ENCODE measurements around the gene CLEC7A. TPM values are rescaled to one million over a fixed set of nuclear protein-coding genes. Genes with fewer than 3 reads are reported as not detected.

The CLEC7A gene
- total RNA-seq, 1 donor from 2014 or later = 1.3 TPM

DNA sequence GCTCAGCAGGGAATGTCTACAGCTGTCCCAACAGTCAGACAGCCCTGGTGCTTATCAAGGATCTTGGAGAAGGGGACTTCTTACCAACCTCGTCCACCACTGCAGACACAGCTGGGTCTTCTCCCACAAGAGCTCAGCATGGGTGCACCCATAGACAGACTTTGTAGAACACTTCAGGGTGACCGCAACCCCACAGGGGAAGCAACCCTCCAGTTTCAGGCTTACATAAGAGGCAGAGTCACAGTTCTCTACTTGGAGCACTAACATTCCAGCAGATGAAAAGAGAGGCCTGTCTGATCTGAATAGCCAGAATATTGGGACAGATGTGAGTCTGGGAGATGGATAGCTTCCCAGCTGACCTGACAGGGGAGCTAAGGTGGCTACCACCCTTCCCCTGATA is 27.7 kb downstream of the CLEC7A start:
- H3K36me3 ChIP-seq = no peaks in the 10 kb centered on the region
- DNase-seq = no peak
- TF ChIP-seq, protein P1, sequence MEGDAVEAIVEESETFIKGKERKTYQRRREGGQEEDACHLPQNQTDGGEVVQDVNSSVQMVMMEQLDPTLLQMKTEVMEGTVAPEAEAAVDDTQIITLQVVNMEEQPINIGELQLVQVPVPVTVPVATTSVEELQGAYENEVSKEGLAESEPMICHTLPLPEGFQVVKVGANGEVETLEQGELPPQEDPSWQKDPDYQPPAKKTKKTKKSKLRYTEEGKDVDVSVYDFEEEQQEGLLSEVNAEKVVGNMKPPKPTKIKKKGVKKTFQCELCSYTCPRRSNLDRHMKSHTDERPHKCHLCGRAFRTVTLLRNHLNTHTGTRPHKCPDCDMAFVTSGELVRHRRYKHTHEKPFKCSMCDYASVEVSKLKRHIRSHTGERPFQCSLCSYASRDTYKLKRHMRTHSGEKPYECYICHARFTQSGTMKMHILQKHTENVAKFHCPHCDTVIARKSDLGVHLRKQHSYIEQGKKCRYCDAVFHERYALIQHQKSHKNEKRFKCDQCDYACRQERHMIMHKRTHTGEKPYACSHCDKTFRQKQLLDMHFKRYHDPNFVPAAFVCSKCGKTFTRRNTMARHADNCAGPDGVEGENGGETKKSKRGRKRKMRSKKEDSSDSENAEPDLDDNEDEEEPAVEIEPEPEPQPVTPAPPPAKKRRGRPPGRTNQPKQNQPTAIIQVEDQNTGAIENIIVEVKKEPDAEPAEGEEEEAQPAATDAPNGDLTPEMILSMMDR (IDR thresholded peaks at IDR 0.05; ENCODE audit: borderline replicate concordance) = no peak
- H3K9me3 ChIP-seq (replicated peaks) = peaks cover 12% of the 10 kb centered on the region
- H3K4me1 ChIP-seq = peaks cover 28% of the 10 kb centered on the region
- H3K27me3 ChIP-seq (ENCODE audit: low read depth) = no peaks in the 10 kb centered on the region
- intact Hi-C loops (cut with micrococcal nuclease) = no loop called here
- H3K27ac ChIP-seq (replicated peaks) = no peak overlapping the region
- no peak overlapping the region for H3K4me3 ChIP-seq

DNA sequence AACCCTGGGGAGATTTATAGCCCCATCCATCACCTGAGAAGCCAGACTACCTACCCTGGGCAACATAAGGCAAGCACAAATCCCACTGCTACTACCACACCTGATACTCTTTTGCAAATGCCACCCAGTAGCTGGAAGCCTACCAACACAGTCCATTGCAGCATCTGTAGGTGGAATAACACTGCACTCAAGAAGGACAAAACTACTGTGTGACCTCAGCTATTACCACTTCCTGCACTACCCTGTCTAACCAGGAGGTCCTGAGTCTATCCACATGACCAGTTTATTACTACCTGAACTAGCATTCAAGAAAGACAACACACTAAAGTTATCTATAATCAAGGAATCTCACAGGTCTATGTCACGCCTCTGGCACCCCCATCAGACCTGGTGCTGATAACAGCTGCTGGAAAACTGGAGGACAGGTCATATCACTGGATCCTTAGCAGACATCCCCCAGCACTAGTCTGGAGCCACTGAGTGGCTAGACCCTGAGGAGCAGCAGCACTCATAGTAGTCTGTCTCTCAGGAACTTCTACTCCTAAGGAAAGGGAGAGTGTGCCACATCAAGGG is 28.3 kb downstream of the CLEC7A start:
- intact Hi-C loops (cut with micrococcal nuclease) = no loop called here
- Histone ChIP-seq H3K4me3 (no peak overlapping the region), H3K9me3 (replicated peaks) (peaks cover 12% of the 10 kb centered on the region), H3K4me1 (peaks cover 28% of the 10 kb centered on the region), H3K27ac (replicated peaks) (no peak overlapping the region), H3K36me3 (no peaks in the 10 kb centered on the region), H3K27me3 (ENCODE audit: low read depth) (no peaks in the 10 kb centered on the region)
- no peak for DNase-seq
- TF ChIP-seq, protein P1 (IDR thresholded peaks at IDR 0.05; ENCODE audit: borderline replicate concordance) = no peak

DNA sequence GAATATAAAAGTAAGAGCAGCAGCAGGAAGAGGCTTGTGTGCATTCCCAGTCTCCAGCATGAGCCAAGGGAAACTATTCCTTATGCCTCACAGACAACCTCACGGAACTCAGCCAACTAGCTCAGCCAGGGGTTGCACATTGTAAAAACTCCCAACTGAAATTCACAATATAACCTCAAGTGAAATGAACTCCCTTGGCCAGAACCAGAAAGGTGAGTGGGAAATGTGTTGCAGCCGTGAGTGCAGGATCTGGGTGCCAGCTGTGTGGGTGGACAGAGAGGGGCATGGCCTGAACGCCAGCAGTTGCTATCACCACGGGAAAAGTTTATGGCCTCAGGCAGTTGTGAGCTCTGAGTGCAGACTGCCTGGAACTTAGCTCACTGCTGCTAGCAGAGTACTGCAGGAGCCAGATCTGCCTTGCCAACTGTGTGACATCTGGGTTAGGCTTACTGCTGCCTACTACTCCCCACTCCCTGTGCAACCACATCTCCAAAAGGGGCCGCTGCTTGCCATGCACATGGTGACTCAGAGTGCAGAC is 28.9 kb downstream of the CLEC7A start:
- H3K4me3 ChIP-seq = no peak overlapping the region
- TF ChIP-seq, protein P1 (IDR thresholded peaks at IDR 0.05; ENCODE audit: borderline replicate concordance) = no peak

DNA sequence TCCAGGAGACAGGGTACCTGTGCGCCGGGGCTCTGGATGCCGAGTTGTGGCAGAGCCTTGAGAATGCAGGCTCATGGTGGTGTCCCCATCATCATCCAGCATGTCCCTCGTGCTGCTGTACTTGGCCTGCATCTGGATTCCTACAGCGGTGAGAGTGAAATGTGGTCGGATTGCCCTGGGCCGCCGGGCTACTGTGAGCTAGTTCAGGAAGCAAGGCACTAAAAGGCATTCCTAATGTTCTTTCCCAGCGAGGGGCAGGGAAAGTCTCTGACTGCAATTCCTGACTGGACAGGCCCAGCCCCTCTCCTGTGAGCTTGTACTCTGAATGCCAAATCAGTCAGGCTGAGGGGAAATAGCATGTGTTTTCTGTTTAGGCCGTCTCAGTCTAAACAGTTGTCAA is 31.2 kb downstream of the CLEC7A start, which contains the start of gene CLEC1A:
TSS of gene CLEC1A (minus strand) at position 195 of the 400 bp plus-strand sequence. CDS start at position 132, 63 bp downstream.
- DNase-seq = peak; percentile 23
- peak within 1 kb of the TSS; percentile 79 for H3K27ac ChIP-seq (replicated peaks)
- intact Hi-C loops (cut with micrococcal nuclease) = no loop called here
- H3K9me3 ChIP-seq (replicated peaks) = peaks cover 3% of the 10 kb centered on the region
- H3K4me1 ChIP-seq = peaks cover 44% of the 10 kb centered on the region
- peak within 1 kb of the TSS; percentile 60 for H3K4me3 ChIP-seq
- no peaks in the 10 kb centered on the region for H3K36me3 ChIP-seq
- TF ChIP-seq, protein P1 (IDR thresholded peaks at IDR 0.05; ENCODE audit: borderline replicate concordance) = no peak
- no peaks in the 10 kb centered on the region for H3K27me3 ChIP-seq (ENCODE audit: low read depth)

More for the DNA sequence above, 28.9 kb downstream of the CLEC7A start:
- no peaks in the 10 kb centered on the region for H3K27me3 ChIP-seq (ENCODE audit: low read depth)
- no peaks in the 10 kb centered on the region for H3K36me3 ChIP-seq
- H3K27ac ChIP-seq (replicated peaks) = peak overlapping the region; percentile 44
- intact Hi-C loops (cut with micrococcal nuclease) = no loop called here
- no peak for DNase-seq
- peaks cover 12% of the 10 kb centered on the region for H3K9me3 ChIP-seq (replicated peaks)
- H3K4me1 ChIP-seq = peaks cover 28% of the 10 kb centered on the region

DNA sequence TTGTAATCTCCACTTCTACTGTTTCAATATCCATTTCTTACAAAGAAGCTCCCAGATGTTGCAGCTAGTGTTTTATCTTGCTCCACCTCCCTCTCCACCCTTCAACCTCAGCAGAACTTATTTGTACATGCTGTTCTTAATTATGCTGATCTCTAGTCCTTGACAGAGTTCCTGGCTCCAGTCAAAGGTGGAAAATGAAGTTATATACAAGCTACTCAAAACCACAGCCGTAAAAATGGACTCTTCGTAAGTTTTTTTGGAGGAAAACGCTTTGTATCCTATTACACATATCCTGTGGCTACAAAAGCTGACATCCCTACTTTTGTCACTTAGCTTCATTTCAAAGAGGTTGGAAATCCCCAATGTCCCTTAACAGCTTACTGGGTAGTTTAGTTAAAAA is 32.5 kb downstream of the CLEC7A start:
- Histone ChIP-seq H3K27me3 (ENCODE audit: low read depth) (no peaks in the 10 kb centered on the region), H3K4me1 (peaks cover 53% of the 10 kb centered on the region), H3K36me3 (no peaks in the 10 kb centered on the region), H3K4me3 (peak overlapping the region; percentile 60), H3K9me3 (replicated peaks) (no peaks in the 10 kb centered on the region), H3K27ac (replicated peaks) (peak overlapping the region; percentile 79)
- TF ChIP-seq, protein P1 (IDR thresholded peaks at IDR 0.05; ENCODE audit: borderline replicate concordance) = no peak
- DNase-seq = no peak
- intact Hi-C loops (cut with micrococcal nuclease) = no loop called here

All from left ventricle myocardium inferior (tissue), 1 donor.